WTC11 (cell line): ENCODE results near the gene AP5B1. TPM values are rescaled to one million over a fixed set of nuclear protein-coding genes. Genes with fewer than 3 reads are reported as not detected.

Experiments used
- ESRRA ChIP-seq: sonication (generic); formaldehyde crosslinking; IDR thresholded peaks from 2 replicates; pipeline ENCODE4 v1.8.1; 2022; ENCODE audit warnings: mild to moderate bottlenecking, missing genetic modification reagents, borderline replicate concordance
- FOXP1 ChIP-seq: sonication (generic); formaldehyde crosslinking; IDR thresholded peaks from 2 replicates; pipeline ENCODE4 v1.8.0; 2022; ENCODE audit warnings: missing genetic modification reagents, mild to moderate bottlenecking, moderate library complexity, borderline replicate concordance
- GRHL2 ChIP-seq: fragments of 250-450 bp; sonication (Bioruptor Pico); IDR thresholded peaks from 2 replicates; pipeline ENCODE4 v1.8.0; 2022; ENCODE audit warnings: mild to moderate bottlenecking, moderate library complexity; ENCODE audit not compliant: insufficient replicate concordance, severe bottlenecking
- MXD4 ChIP-seq: fragments of 250-450 bp; sonication (Bioruptor Pico); IDR thresholded peaks from 2 replicates; pipeline ENCODE4 v1.8.0; 2021; ENCODE audit warnings: mild to moderate bottlenecking, moderate library complexity, borderline replicate concordance
- NFATC4 ChIP-seq: fragments of 250-450 bp; sonication (Bioruptor Pico); IDR thresholded peaks from 2 replicates; pipeline ENCODE4 v1.9.0; 2021; ENCODE audit warnings: mild to moderate bottlenecking
- NFE2L1 ChIP-seq: sonication (generic); formaldehyde crosslinking; IDR thresholded peaks from 2 replicates; pipeline ENCODE4 v1.8.1; 2023; ENCODE audit warnings: missing genetic modification reagents
- RELA ChIP-seq: sonication (generic); formaldehyde crosslinking; IDR thresholded peaks from 2 replicates; pipeline ENCODE4 v1.8.1; 2022; ENCODE audit warnings: missing genetic modification reagents, mild to moderate bottlenecking, borderline replicate concordance
- TCF7 ChIP-seq: sonication (generic); formaldehyde crosslinking; IDR thresholded peaks from 2 replicates; pipeline ENCODE4 v1.8.0; 2022; ENCODE audit warnings: mild to moderate bottlenecking, low read depth, missing genetic modification reagents, moderate library complexity
- ZNF396 ChIP-seq: fragments of 250-450 bp; sonication (Bioruptor Pico); IDR thresholded peaks from 2 replicates; pipeline ENCODE4 v1.8.0; 2021; ENCODE audit warnings: mild to moderate bottlenecking, moderate library complexity, borderline replicate concordance
- total RNA-seq: library from RNA; stranded (reverse); gene quantifications from 3 replicates; pipeline ENCODE4 v1.2.3, GENCODE V29; 2021
- TF ChIP-seq, protein P1 (sequence below): fragments of 250-450 bp; sonication (Bioruptor Pico); conservative IDR thresholded peaks from 2 replicates; pipeline ENCODE4 v1.9.0; 2021; ENCODE audit warnings: mild to moderate bottlenecking
- TF ChIP-seq, protein P2 (sequence below): sonication (generic); formaldehyde crosslinking; IDR thresholded peaks from 2 replicates; pipeline ENCODE4 v1.8.0; 2023; ENCODE audit warnings: missing genetic modification reagents, mild to moderate bottlenecking, borderline replicate concordance
- TF ChIP-seq, protein P3 (sequence below): fragments of 200-600 bp; IDR thresholded peaks from 2 replicates; pipeline ENCODE4 v1.8.0; 2022; ENCODE audit warnings: antibody characterized with exemption
- TF ChIP-seq, protein P4 (sequence below): sonication (generic); formaldehyde crosslinking; IDR thresholded peaks from 2 replicates; pipeline ENCODE4 v1.8.0; 2023; ENCODE audit warnings: missing genetic modification reagents
- TF ChIP-seq, protein P5 (sequence below): fragments of 250-450 bp; sonication (Bioruptor Pico); IDR thresholded peaks from 2 replicates; pipeline ENCODE4 v1.9.0; 2021; ENCODE audit warnings: mild to moderate bottlenecking, borderline replicate concordance

The AP5B1 gene
- total RNA-seq, 1 experiment from 2014 or later = 17.2 TPM

DNA sequence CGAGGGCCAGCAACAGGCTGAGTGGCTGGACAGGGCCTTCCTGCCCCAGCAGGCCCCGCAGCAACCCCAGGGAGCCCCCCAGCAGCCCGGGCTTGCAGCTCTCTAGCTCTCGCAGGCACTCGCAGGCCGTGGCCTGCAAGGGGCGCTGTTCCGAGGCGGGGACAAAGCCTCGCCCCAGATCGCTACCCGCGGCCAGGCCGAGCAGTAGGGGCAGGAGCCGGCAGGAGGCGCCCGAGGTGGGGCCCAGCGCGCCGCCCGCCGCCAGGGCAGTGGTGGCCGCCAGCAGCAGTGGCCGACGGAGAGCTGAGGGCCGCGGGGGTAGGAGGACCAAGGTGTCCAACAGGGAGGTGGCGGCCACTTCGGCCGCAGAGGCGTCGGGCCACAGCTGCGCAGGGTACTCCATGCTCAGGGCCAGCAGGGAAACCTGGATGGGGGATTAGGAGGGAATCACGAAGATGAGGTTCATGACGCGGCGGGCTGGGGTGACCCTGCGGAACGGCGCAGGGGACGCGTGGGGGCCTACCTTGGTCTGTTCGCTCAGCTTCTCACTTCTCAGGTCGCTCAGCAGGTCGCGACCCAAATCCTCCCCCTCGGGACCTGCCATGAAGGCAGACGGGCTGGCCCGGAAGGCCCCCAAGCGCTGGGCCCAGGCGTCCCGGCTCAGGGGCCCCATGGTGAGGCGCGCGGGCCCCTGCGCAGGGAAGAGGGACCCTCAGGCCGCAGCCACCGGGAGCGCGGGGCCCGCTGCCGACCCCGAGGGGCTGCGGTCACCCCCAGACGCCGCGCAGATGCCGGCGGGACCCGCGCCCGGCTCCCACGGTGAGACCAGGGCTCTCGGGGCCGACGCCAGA, 632 bp downstream of the AP5B1 start (continued):
- TF ChIP-seq, protein P1, sequence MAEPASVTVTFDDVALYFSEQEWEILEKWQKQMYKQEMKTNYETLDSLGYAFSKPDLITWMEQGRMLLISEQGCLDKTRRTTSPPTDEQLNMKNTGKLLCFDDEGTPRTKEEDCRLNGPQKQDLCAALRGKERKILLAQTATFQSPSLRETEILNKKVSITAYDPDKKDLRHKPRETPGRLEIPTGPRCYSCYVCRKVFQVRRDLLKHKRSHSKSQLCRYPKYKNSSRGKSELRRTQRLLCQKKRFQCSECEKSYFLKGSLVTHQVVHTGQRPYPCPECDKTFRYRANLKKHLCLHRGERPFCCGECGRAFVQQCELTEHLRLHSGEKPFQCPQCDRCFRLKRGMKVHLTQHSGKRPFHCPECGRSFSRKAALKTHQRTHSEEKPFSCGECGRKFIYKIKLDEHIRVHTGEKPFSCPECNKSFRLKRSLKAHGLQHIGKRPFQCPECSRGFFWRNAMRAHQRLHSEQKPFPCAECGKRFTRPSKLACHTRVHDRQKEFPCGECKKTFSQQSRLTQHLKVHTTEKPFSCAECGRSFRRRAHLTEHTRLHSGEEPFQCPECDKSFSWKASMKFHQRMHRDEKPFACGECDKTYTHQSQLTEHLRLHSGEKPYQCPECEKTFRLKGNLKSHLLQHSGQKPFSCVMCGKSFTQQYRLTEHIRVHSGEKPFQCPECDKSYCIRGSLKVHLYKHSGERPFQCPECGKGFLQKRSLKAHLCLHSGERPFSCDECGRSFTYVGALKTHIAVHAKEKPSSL = no peak
- no peak for TF ChIP-seq ZNF396 (CRISPR knock-in tag)
- TF ChIP-seq, protein P2, sequence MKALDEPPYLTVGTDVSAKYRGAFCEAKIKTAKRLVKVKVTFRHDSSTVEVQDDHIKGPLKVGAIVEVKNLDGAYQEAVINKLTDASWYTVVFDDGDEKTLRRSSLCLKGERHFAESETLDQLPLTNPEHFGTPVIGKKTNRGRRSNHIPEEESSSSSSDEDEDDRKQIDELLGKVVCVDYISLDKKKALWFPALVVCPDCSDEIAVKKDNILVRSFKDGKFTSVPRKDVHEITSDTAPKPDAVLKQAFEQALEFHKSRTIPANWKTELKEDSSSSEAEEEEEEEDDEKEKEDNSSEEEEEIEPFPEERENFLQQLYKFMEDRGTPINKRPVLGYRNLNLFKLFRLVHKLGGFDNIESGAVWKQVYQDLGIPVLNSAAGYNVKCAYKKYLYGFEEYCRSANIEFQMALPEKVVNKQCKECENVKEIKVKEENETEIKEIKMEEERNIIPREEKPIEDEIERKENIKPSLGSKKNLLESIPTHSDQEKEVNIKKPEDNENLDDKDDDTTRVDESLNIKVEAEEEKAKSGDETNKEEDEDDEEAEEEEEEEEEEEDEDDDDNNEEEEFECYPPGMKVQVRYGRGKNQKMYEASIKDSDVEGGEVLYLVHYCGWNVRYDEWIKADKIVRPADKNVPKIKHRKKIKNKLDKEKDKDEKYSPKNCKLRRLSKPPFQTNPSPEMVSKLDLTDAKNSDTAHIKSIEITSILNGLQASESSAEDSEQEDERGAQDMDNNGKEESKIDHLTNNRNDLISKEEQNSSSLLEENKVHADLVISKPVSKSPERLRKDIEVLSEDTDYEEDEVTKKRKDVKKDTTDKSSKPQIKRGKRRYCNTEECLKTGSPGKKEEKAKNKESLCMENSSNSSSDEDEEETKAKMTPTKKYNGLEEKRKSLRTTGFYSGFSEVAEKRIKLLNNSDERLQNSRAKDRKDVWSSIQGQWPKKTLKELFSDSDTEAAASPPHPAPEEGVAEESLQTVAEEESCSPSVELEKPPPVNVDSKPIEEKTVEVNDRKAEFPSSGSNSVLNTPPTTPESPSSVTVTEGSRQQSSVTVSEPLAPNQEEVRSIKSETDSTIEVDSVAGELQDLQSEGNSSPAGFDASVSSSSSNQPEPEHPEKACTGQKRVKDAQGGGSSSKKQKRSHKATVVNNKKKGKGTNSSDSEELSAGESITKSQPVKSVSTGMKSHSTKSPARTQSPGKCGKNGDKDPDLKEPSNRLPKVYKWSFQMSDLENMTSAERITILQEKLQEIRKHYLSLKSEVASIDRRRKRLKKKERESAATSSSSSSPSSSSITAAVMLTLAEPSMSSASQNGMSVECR = no peak
- no peak for TF ChIP-seq MXD4 (CRISPR knock-in tag)
- TF ChIP-seq, protein P3, sequence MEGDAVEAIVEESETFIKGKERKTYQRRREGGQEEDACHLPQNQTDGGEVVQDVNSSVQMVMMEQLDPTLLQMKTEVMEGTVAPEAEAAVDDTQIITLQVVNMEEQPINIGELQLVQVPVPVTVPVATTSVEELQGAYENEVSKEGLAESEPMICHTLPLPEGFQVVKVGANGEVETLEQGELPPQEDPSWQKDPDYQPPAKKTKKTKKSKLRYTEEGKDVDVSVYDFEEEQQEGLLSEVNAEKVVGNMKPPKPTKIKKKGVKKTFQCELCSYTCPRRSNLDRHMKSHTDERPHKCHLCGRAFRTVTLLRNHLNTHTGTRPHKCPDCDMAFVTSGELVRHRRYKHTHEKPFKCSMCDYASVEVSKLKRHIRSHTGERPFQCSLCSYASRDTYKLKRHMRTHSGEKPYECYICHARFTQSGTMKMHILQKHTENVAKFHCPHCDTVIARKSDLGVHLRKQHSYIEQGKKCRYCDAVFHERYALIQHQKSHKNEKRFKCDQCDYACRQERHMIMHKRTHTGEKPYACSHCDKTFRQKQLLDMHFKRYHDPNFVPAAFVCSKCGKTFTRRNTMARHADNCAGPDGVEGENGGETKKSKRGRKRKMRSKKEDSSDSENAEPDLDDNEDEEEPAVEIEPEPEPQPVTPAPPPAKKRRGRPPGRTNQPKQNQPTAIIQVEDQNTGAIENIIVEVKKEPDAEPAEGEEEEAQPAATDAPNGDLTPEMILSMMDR = peak; percentile 96
- TF ChIP-seq NFATC4 = no peak
- no peak for TF ChIP-seq TCF7 (CRISPR knock-in tag)
- TF ChIP-seq FOXP1 = peak; percentile 33; the same call in 1 of the 2 replicates
- no peak for TF ChIP-seq GRHL2 (CRISPR knock-in tag)
- no peak for TF ChIP-seq RELA (CRISPR knock-in tag)
- TF ChIP-seq, protein P4, sequence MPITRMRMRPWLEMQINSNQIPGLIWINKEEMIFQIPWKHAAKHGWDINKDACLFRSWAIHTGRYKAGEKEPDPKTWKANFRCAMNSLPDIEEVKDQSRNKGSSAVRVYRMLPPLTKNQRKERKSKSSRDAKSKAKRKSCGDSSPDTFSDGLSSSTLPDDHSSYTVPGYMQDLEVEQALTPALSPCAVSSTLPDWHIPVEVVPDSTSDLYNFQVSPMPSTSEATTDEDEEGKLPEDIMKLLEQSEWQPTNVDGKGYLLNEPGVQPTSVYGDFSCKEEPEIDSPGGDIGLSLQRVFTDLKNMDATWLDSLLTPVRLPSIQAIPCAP (CRISPR knock-in tag) = no peak
- TF ChIP-seq NFE2L1 = no peak; the same call in 1 of the 2 replicates
- TF ChIP-seq, protein P5, sequence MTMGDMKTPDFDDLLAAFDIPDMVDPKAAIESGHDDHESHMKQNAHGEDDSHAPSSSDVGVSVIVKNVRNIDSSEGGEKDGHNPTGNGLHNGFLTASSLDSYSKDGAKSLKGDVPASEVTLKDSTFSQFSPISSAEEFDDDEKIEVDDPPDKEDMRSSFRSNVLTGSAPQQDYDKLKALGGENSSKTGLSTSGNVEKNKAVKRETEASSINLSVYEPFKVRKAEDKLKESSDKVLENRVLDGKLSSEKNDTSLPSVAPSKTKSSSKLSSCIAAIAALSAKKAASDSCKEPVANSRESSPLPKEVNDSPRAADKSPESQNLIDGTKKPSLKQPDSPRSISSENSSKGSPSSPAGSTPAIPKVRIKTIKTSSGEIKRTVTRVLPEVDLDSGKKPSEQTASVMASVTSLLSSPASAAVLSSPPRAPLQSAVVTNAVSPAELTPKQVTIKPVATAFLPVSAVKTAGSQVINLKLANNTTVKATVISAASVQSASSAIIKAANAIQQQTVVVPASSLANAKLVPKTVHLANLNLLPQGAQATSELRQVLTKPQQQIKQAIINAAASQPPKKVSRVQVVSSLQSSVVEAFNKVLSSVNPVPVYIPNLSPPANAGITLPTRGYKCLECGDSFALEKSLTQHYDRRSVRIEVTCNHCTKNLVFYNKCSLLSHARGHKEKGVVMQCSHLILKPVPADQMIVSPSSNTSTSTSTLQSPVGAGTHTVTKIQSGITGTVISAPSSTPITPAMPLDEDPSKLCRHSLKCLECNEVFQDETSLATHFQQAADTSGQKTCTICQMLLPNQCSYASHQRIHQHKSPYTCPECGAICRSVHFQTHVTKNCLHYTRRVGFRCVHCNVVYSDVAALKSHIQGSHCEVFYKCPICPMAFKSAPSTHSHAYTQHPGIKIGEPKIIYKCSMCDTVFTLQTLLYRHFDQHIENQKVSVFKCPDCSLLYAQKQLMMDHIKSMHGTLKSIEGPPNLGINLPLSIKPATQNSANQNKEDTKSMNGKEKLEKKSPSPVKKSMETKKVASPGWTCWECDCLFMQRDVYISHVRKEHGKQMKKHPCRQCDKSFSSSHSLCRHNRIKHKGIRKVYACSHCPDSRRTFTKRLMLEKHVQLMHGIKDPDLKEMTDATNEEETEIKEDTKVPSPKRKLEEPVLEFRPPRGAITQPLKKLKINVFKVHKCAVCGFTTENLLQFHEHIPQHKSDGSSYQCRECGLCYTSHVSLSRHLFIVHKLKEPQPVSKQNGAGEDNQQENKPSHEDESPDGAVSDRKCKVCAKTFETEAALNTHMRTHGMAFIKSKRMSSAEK (CRISPR knock-in tag) = no peak
- no peak for TF ChIP-seq ESRRA (CRISPR knock-in tag)
